NCI-H526 (cell line): ENCODE data around the gene SLTM.
"Not testable (repeated sequence)": the region's sequence is repeated elsewhere in the genome, so short reads cannot be mapped to it uniquely, and the experiment has no call there.

Experiments used
- DNase-seq, 2 experiments: peaks; one replicate each; lab custom pipeline; 2025; lab: John Stamatoyannopoulos, UW

The SLTM gene

GRCh38 chr15:58926823-58927222, 6.7 kb downstream of the SLTM start:
- DNase-seq, result no peak

GRCh38 chr15:58924327-58924726, 9.2 kb downstream of the SLTM start:
- DNase-seq, result no peak

GRCh38 chr15:58923696-58924300, 9.7 kb downstream of the SLTM start:
- no peak for DNase-seq

- DNase-seq, result no peak
These were observed 10.2 kb downstream of the SLTM start for GRCh38 chr15:58923284-58923683.

- no peak for DNase-seq
These were observed 12.2 kb downstream of the SLTM start for GRCh38 chr15:58921267-58921790.

GRCh38 chr15:58920447-58920846, 13.0 kb downstream of the SLTM start:
- DNase-seq, result not testable (repeated sequence)

GRCh38 chr15:58919232-58919631, 14.2 kb downstream of the SLTM start:
- no peak for DNase-seq

GRCh38 chr15:58918239-58918638, 15.2 kb downstream of the SLTM start:
- DNase-seq, result no peak

- DNase-seq, result not testable (repeated sequence)
These were observed 15.8 kb downstream of the SLTM start for GRCh38 chr15:58917613-58918129.

- no peak for DNase-seq
These were observed 16.5 kb downstream of the SLTM start for GRCh38 chr15:58916962-58917361.

GRCh38 chr15:58910456-58910855, 23.0 kb downstream of the SLTM start:
- DNase-seq, result no peak

- no peak for DNase-seq
These were observed 23.9 kb downstream of the SLTM start for GRCh38 chr15:58909616-58910015.

GRCh38 chr15:58908550-58909309, 24.7 kb downstream of the SLTM start:
- DNase-seq, result no peak

GRCh38 chr15:58900631-58901030, 32.8 kb downstream of the SLTM start:
- DNase-seq, result no peak

GRCh38 chr15:58898150-58898680, 35.3 kb downstream of the SLTM start:
- no peak for DNase-seq

- DNase-seq, result no peak
These were observed 44.1 kb downstream of the SLTM start for GRCh38 chr15:58889363-58889762.

GRCh38 chr15:58886921-58887320, 46.6 kb downstream of the SLTM start:
- no peak for DNase-seq

GRCh38 chr15:58883926-58884325, 49.6 kb downstream of the SLTM start:
- DNase-seq, result not testable (repeated sequence)

- DNase-seq, result no peak
These were observed 51.2 kb downstream of the SLTM start for GRCh38 chr15:58882243-58882642.

GRCh38 chr15:58880320-58880719, 53.2 kb downstream of the SLTM start:
- DNase-seq, result no peak

GRCh38 chr15:58877999-58878825, 55.3 kb downstream of the SLTM start:
- no peak for DNase-seq
